B cell (primary cell): ENCODE measurements around the gene CCNC. TPM values are rescaled to one million over a fixed set of nuclear protein-coding genes. Genes with fewer than 3 reads are reported as not detected.
A peak's percentile ranks its signal among the peaks of the same experiment; 100 is the strongest.

Experiments
- ATAC-seq: fragments of 200-7000 bp; cut with Tn5 transposase; one replicate; pipeline ENCODE4 v1.10.0; 2021; ENCODE audit warnings: low read depth, mild to moderate bottlenecking, moderate number of reproducible peaks, moderate library complexity
- CTCF ChIA-PET: fragments of 350-600 bp; sonication (Branson Sonifier 250); formaldehyde crosslinking; loops from one replicate; lab custom pipeline; 2021; ENCODE audit warnings: antibody characterized with exemption, inconsistent platforms; lab: Charles Lee
- POLR2A ChIA-PET: fragments of 350-600 bp; sonication (Branson Sonifier 250); formaldehyde crosslinking; loops from one replicate; lab custom pipeline; 2021; ENCODE audit warnings: antibody characterized with exemption; lab: Charles Lee
- DNase-seq: peaks from one replicate; pipeline ENCODE4 v3.0.0; 2013
- H2AFZ ChIP-seq: 2 replicates; pipeline ENCODE4 v1.6.1; 2012; ENCODE audit warnings: mild to moderate bottlenecking, low read depth, low read length; ENCODE audit not compliant: insufficient read depth, poor library complexity, severe bottlenecking
- H3K27ac ChIP-seq, 2 donors: 1 replicate in 1 of 2; 2 replicates in 1 of 2; pipeline ENCODE4 v1.5.1; 2012 to 2013; ENCODE audit warnings: low read length in 2 of 2, mild to moderate bottlenecking in 2 of 2, moderate library complexity in 1 of 2
- H3K27me3 ChIP-seq, 4 experiments: fragments of 200-600 bp in 1 of 4; sonication (generic) in 1 of 4; replicated peaks in 1 of 4; 1 replicate in 2 of 4; 2 replicates in 2 of 4; pipeline versions ENCODE4 v1.6.1 to v1.7.0; 2013 to 2016; ENCODE audit warnings: low read length in 3 of 4, mild to moderate bottlenecking in 2 of 4, mixed read lengths in 1 of 4, moderate library complexity in 1 of 4; ENCODE audit not compliant: insufficient read depth in 4 of 4, control insufficient read depth in 3 of 4; ENCODE audit errors: control extremely low read depth in 1 of 4
- H3K36me3 ChIP-seq, 2 experiments: replicated peaks in 1 of 2; 1 replicate in 1 of 2; 2 replicates in 1 of 2; pipeline versions ENCODE4 v1.6.1 to v1.7.1; 2013; ENCODE audit warnings: low read length in 1 of 2; ENCODE audit not compliant: insufficient read depth in 2 of 2, control insufficient read depth in 1 of 2; ENCODE audit errors: control extremely low read depth in 1 of 2, extremely low read depth in 1 of 2
- H3K4me1 ChIP-seq, 2 donors: fragments of 200-600 bp in 1 of 2; sonication (generic) in 1 of 2; 1 replicate in 1 of 2; 2 replicates in 1 of 2; pipeline versions ENCODE4 v1.5.1 to v1.6.1; 2013 to 2017; ENCODE audit warnings: low read length in 2 of 2; ENCODE audit not compliant: control insufficient read depth in 2 of 2, insufficient read depth in 2 of 2
- H3K4me2 ChIP-seq: replicated peaks from 2 replicates; pipeline ENCODE3; 2012; ENCODE audit warnings: mild to moderate bottlenecking, low read depth, low read length; ENCODE audit not compliant: poor library complexity, severe bottlenecking
- H3K4me3 ChIP-seq, 5 experiments: fragments of 200-600 bp in 1 of 5; sonication (generic) in 1 of 5; 1 replicate in 3 of 5; 2 replicates in 2 of 5; pipeline versions ENCODE4 v1.5.1 to v1.7.0; 2011 to 2016; ENCODE audit warnings: low read length in 4 of 5, mild to moderate bottlenecking in 4 of 5, low read depth in 2 of 5, control low read depth in 1 of 5, moderate library complexity in 1 of 5; ENCODE audit not compliant: insufficient read depth in 1 of 5; ENCODE audit errors: control extremely low read depth in 1 of 5, extremely low read depth in 1 of 5
- H3K79me2 ChIP-seq: fragments of 200-600 bp; sonication (generic); one replicate; pipeline ENCODE4 v1.6.0; 2016; ENCODE audit warnings: low read length; ENCODE audit not compliant: control insufficient read depth, insufficient read depth
- H3K9ac ChIP-seq: fragments of 200-600 bp; sonication (generic); 2 replicates; pipeline ENCODE4 v1.6.1; 2017; ENCODE audit warnings: mild to moderate bottlenecking, low read length, moderate library complexity
- H3K9me3 ChIP-seq, 3 donors: one replicate each; pipeline versions ENCODE4 v1.6.1 to v1.7.1; 2013; ENCODE audit warnings: low read length in 2 of 3; ENCODE audit not compliant: control insufficient read depth in 2 of 3, insufficient read depth in 1 of 3; ENCODE audit errors: control extremely low read depth in 1 of 3
- H4K20me1 ChIP-seq: 2 replicates; pipeline ENCODE4 v1.6.0; 2012; ENCODE audit warnings: mild to moderate bottlenecking, low read length; ENCODE audit not compliant: insufficient read depth, control insufficient read depth, poor library complexity, severe bottlenecking
- H3K27ac Mint-ChIP-seq: one replicate; pipeline ENCODE4 v1.8.0; 2021; ENCODE audit warnings: mixed read lengths
- H3K27me3 Mint-ChIP-seq: one replicate; pipeline ENCODE4 v1.8.0; 2021; ENCODE audit warnings: mixed read lengths
- H3K4me1 Mint-ChIP-seq: one replicate; pipeline ENCODE4 v1.8.0; 2021; ENCODE audit warnings: mixed read lengths
- H3K4me3 Mint-ChIP-seq: one replicate; pipeline ENCODE4 v1.8.0; 2021; ENCODE audit warnings: mixed read lengths
- H3K9me3 Mint-ChIP-seq: one replicate; pipeline ENCODE4 v1.8.0; 2022; ENCODE audit warnings: mixed read lengths; ENCODE audit not compliant: insufficient read depth
- CTCF ChIP-seq: fragments of 200-600 bp; IDR thresholded peaks from one replicate; pipeline ENCODE4 v1.8.0; 2022; ENCODE audit warnings: antibody characterized with exemption, mild to moderate bottlenecking
- EZH2 ChIP-seq: IDR thresholded peaks from 2 replicates; pipeline ENCODE4 v1.6.1; 2012; ENCODE audit warnings: borderline replicate concordance, low read depth, mild to moderate bottlenecking, moderate library complexity, low read length; ENCODE audit not compliant: insufficient read depth, poor library complexity, severe bottlenecking
- WGBS: methylation state at CpG from one replicate; pipeline ENCODE4 v1.1.5; 2013; ENCODE audit warnings: missing lambda C conversion rate; ENCODE audit not compliant: insufficient coverage; 5-methylcytosine and 5-hydroxymethylcytosine counted together
- intact Hi-C: fragments of 100-400 bp; cut with micrococcal nuclease; formaldehyde crosslinking; loops from one replicate; pipeline ENCODE4 v1.10.0; 2022
- polyA plus RNA-seq: library from polyadenylated mRNA; depleted of rRNA; stranded (reverse); fragments of >200 nt; gene quantifications from 2 replicates; pipeline ENCODE4 v1.2.3, GENCODE V29; 2012
- total RNA-seq, 2 donors: library from RNA; stranded (reverse); fragments of 120-200 nt in 1 of 2; gene quantifications; 1 replicate in 1 of 2; 2 replicates in 1 of 2; pipeline versions ENCODE4 v1.2.3 to v1.2.4, GENCODE V29; 2013 to 2022

The CCNC gene
- total and polyA plus RNA-seq, 2 donors (not counting 1 experiment from before 2014, with no cell fraction given), result 12.5 to 45.1 TPM

GRCh38 chr6:99530627-99531026, 37.8 kb downstream of the CCNC start:
- DNase-seq (no peak), ATAC-seq (no peak)
- Histone ChIP-seq H2AFZ (no peak overlapping the region), H3K27me3 (no peaks in the 10 kb centered on the region), H3K9me3 (no peaks in the 10 kb centered on the region), H3K9ac (no peak overlapping the region), H3K79me2 (no peaks in the 10 kb centered on the region), H4K20me1 (no peaks in the 10 kb centered on the region), H3K36me3 (peaks cover 0 to 13% of the 10 kb centered on the region in 2 experiments), H3K4me1 (no peaks in the 10 kb centered on the region), H3K27ac (no peak overlapping the region), H3K4me2 (no peak overlapping the region), H3K4me3 (no peak overlapping the region)
- Mint-ChIP-seq H3K27me3 (no peaks in the 10 kb centered on the region), H3K9me3 (no peaks in the 10 kb centered on the region), H3K4me1 (peaks cover 3% of the 10 kb centered on the region), H3K27ac (no peak overlapping the region), H3K4me3 (no peak overlapping the region)
- POLR2A ChIA-PET, result no interaction called here
- TF ChIP-seq CTCF (no peak), EZH2 (no peak)
- intact Hi-C loops, result no loop called here
- CTCF ChIA-PET, result interaction anchor here (1.2 kb wide), 1 partner anchor 10 kb away, joined by 3 read pairs; no protein-coding TSS in a partner anchor
- no CpG with 5 or more reads among the region's 1 CpG for WGBS

GRCh38 chr6:99522531-99522930, 45.9 kb downstream of the CCNC start:
- Histone ChIP-seq H2AFZ (no peak overlapping the region), H3K79me2 (no peaks in the 10 kb centered on the region), H3K9ac (no peak overlapping the region), H3K36me3 (no peaks in the 10 kb centered on the region), H3K27ac (no peak overlapping the region), H3K4me2 (no peak overlapping the region), H3K9me3 (no peaks in the 10 kb centered on the region), H3K4me3 (no peak overlapping the region), H3K27me3 (no peaks in the 10 kb centered on the region), H3K4me1 (peaks cover 7 to 11% of the 10 kb centered on the region in 2 donors), H4K20me1 (no peaks in the 10 kb centered on the region)
- intact Hi-C loops, result loop anchor here (5.0 kb wide), 1 partner anchor 575 kb away; the partner anchor contains the start of gene FBXL4
- Mint-ChIP-seq H3K27me3 (no peaks in the 10 kb centered on the region), H3K4me1 (peaks cover 34% of the 10 kb centered on the region), H3K27ac (peak overlapping the region; percentile 26), H3K4me3 (peak overlapping the region; percentile 99), H3K9me3 (no peaks in the 10 kb centered on the region)
- ATAC-seq (no peak), DNase-seq (no peak)
- CTCF ChIA-PET, result interaction anchor here (1.9 to 4.1 kb wide), 4 partner anchors 11 to 54 kb away, joined by 5 to 14 read pairs (median 11); partner anchors contain the start of gene CCNC
- POLR2A ChIA-PET, result no interaction called here
- WGBS, result 100% methylated on average over 2 of the region's 4 CpGs
- TF ChIP-seq EZH2 (no peak), CTCF (no peak)
